Measurements from ENCODE around the gene GABRB1. TPM values are rescaled to one million over a fixed set of nuclear protein-coding genes. Genes with fewer than 3 reads are reported as not detected.

The GABRB1 gene
- total RNA-seq, 2 donors from 2014 or later, result not detected

DNA sequence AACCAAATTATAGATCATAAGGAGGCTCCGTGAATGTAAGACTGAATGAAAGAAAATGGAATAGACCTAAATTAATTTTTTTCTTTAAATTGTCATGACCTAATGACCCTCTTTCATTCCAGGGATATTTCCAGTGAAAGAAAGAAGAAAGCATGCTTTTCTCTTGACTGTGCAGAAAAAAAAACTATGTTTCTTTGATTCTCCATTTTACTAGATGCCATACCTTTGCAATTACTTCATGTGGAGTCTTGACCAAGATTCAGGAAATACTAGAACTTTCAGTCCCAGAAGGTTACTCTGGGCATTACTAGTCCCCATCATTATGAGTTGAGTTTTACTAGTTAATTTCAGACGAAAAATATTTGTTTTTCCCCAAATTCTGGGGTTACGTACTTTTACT, 438.6 kb downstream of the GABRB1 start:
- no peaks in the 10 kb centered on the region for H3K9me3 ChIP-seq (ENCODE audit: control insufficient read depth, low read length, poor library complexity, severe bottlenecking)
- H3K36me3 Mint-ChIP-seq (ENCODE audit: low read depth), result peaks cover 6% of the 10 kb centered on the region
- no peak overlapping the region for H3K4me3 Mint-ChIP-seq
- H3K27ac Mint-ChIP-seq, result no peak overlapping the region
- DNase-seq (no peak), ATAC-seq (no peak)
- peaks cover 2% of the 10 kb centered on the region for H3K4me1 Mint-ChIP-seq
- H3K27me3 Mint-ChIP-seq, result peaks cover 30% of the 10 kb centered on the region

DNA sequence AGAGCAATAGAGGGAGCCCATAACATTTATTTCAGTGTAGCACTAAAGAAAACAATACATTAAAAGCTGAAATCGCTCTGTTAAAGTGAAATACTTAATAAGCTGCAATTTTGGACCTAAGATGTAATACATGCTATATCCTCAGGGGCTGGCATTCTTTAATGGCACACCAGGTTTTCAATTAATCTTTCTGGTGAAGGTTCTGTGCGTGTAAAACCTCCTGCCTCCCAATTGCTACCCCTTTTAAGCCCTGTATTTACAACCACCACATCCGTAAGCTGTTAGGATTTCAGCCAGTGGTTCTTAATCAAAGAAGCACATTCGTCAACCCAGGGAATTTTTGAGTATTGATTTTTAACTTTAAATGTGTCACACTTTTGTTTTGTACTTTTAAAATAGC, 439.7 kb downstream of the GABRB1 start:
- Mint-ChIP-seq H3K36me3 (ENCODE audit: low read depth) (peaks cover 6% of the 10 kb centered on the region), H3K27me3 (peaks cover 30% of the 10 kb centered on the region), H3K27ac (no peak overlapping the region), H3K4me1 (peaks cover 4% of the 10 kb centered on the region), H3K4me3 (no peak overlapping the region)
- ATAC-seq, result no peak
- H3K9me3 ChIP-seq (ENCODE audit: control insufficient read depth, low read length, poor library complexity, severe bottlenecking), result no peaks in the 10 kb centered on the region
- DNase-seq, result no peak

DNA sequence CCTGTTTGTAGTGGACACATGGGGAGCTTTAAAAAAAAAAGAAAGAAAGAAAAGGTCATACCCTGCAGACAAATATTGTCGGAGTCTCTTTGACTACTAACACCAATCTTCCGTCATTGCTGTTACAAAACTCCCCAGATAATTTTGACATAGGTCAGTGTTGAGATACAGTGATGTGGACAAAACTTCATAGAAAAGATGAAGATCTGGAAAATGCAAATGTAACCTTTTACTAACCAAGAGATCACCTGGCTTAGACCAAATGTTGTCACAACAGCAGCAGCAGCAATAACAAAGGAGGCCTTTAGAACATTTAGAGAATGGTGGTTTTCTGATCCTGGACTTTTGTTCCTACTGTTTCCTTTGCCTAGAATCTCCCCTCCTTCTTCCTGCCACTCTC, 440.2 kb downstream of the GABRB1 start:
- Mint-ChIP-seq H3K27ac (no peak overlapping the region), H3K4me3 (no peak overlapping the region), H3K36me3 (ENCODE audit: low read depth) (peaks cover 6% of the 10 kb centered on the region), H3K4me1 (peaks cover 4% of the 10 kb centered on the region), H3K27me3 (peaks cover 30% of the 10 kb centered on the region)
- no peaks in the 10 kb centered on the region for H3K9me3 ChIP-seq (ENCODE audit: control insufficient read depth, low read length, poor library complexity, severe bottlenecking)
- ATAC-seq (no peak), DNase-seq (no peak)

DNA sequence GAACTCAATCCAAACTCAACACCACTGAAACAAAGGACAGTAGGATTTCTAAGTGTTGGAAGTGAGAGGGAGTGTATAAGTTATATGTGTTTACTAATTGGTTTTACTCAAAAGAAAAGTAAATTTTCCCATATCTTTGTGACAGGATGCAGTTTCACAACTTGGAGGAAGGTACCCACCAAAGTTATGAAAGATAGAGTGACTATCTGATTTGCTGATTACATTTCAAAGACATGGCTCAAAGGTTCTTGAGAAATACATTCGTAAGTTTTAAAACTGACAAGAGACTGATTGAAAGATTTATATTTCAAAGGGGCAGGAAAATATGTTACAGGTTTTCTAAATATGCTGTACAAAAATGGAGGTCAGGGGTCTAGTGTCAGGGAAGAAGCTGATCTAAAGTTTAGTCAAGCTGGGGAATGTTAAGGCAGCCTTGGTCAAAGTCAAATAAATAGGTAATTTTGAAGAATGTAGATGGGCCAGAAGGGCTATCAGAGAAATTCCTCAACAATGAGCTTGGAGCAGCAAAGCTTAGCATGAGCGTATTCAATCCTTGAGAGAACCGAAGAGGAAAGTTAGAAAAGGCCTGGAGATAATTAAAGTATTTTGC, 441.9 kb downstream of the GABRB1 start:
- H3K9me3 ChIP-seq (ENCODE audit: control insufficient read depth, low read length, poor library complexity, severe bottlenecking), result no peaks in the 10 kb centered on the region
- Mint-ChIP-seq H3K27me3 (peaks cover 31% of the 10 kb centered on the region), H3K36me3 (ENCODE audit: low read depth) (peaks cover 8% of the 10 kb centered on the region), H3K27ac (no peak overlapping the region), H3K4me1 (peaks cover 4% of the 10 kb centered on the region), H3K4me3 (no peak overlapping the region)
- no peak for ATAC-seq
- no peak for DNase-seq

DNA sequence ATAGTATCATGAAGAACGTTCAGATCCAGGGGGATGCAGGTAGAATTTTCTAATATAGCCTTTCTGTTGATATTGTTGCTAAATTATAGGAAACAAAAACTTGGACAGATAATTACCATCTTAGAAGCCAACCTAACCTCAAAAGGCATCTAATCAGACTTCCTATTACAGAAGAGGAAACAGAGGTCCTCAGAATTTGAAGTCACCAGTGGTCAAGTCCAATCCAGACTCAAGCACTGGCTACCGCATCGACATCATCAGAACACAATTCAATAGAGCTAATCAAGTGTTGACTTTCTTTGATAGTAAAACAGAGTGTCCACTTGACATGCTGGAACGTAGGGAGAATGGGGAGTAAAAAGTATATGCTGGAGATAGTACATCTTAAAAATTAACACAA, 443.4 kb downstream of the GABRB1 start:
- H3K4me3 Mint-ChIP-seq, result no peak overlapping the region
- H3K36me3 Mint-ChIP-seq (ENCODE audit: low read depth), result peaks cover 8% of the 10 kb centered on the region
- ATAC-seq (no peak), DNase-seq (no peak)
- H3K27me3 Mint-ChIP-seq, result peaks cover 35% of the 10 kb centered on the region
- H3K27ac Mint-ChIP-seq, result no peak overlapping the region
- H3K4me1 Mint-ChIP-seq, result peaks cover 2% of the 10 kb centered on the region
- no peaks in the 10 kb centered on the region for H3K9me3 ChIP-seq (ENCODE audit: control insufficient read depth, low read length, poor library complexity, severe bottlenecking)

DNA sequence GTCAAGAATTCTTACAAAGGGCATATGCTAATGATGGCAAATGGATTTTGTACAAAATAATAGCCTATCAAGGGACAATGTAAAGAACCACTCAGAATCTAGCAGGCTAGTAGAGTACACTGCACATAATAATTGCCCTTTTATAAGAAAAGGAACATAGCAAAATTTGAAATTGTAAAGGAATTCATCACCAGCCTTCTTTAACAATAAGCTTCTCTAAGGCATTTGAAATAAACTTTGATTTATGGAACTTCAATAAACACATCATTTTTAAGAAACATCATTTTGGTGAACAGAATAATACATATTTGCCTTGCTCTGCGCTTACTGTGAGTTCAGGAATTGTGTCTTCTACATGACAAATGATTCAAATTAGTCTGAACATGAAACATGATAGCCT, 444.0 kb downstream of the GABRB1 start:
- Mint-ChIP-seq H3K36me3 (ENCODE audit: low read depth) (peaks cover 11% of the 10 kb centered on the region), H3K4me1 (peaks cover 3% of the 10 kb centered on the region), H3K27me3 (peaks cover 35% of the 10 kb centered on the region), H3K27ac (no peak overlapping the region), H3K4me3 (no peak overlapping the region)
- DNase-seq, result no peak
- no peaks in the 10 kb centered on the region for H3K9me3 ChIP-seq (ENCODE audit: control insufficient read depth, low read length, poor library complexity, severe bottlenecking)
- ATAC-seq, result no peak

Other genes with a start within 250 kb of the GABRB1 start
- gene COX7B2, start 122.3 kb upstream of the GABRB1 start, total RNA-seq, result not detected
- not detected for gene GABRA4, start 38.0 kb upstream of the GABRB1 start, total RNA-seq